Testis (tissue), 3 donors: ENCODE data around the gene RAET1E. TPM values are rescaled to one million over a fixed set of nuclear protein-coding genes. Genes with fewer than 3 reads are reported as not detected.

Experiments
- DNase-seq: peaks from one replicate; pipeline ENCODE4 v3.0.0-alpha.2; 2019
- H3K27ac ChIP-seq, 2 donors: fragments of 200-600 bp; sonication (generic); one replicate each; pipeline ENCODE4 v1.5.1; 2019
- H3K27me3 ChIP-seq: fragments of 200-600 bp; sonication (generic); one replicate; pipeline ENCODE4 v1.5.1; 2019
- H3K36me3 ChIP-seq: fragments of 200-600 bp; sonication (generic); one replicate; pipeline ENCODE4 v1.5.1; 2017; ENCODE audit warnings: low read depth; ENCODE audit errors: missing control alignments
- H3K4me1 ChIP-seq: fragments of 200-600 bp; sonication (generic); one replicate; pipeline ENCODE4 v1.5.1; 2019
- H3K4me3 ChIP-seq, 2 donors: fragments of 200-600 bp; sonication (generic); one replicate each; pipeline ENCODE4 v1.5.1; 2017 to 2019
- H3K9me3 ChIP-seq: fragments of 200-600 bp; sonication (generic); one replicate; pipeline ENCODE4 v1.5.1; 2017
- POLR2A ChIP-seq: fragments of 450-650 bp; IDR thresholded peaks from one replicate; pipeline ENCODE4 v1.6.1; 2017; ENCODE audit warnings: antibody characterized with exemption, mild to moderate bottlenecking, moderate library complexity
- WGBS, 2 donors: methylation state at CpG; one replicate each; pipeline ENCODE4 v1.1.5; 2018; 5-methylcytosine and 5-hydroxymethylcytosine counted together
- intact Hi-C: fragments of 100-400 bp; cut with DNase I; formaldehyde crosslinking; loops from one replicate; pipeline ENCODE4 v1.15.1; 2023; ENCODE audit warnings: low total_unique reads
- polyA plus RNA-seq: library from polyadenylated mRNA; stranded (reverse); fragments of 350-450 nt; fragmentation: Illumina TruSeq; extraction: RNeasy Lipid Tissue Mini Kit (QIAGEN cat#74804); gene quantifications from one replicate; pipeline ENCODE4 v1.2.3, GENCODE V29; 2014; ENCODE audit warnings: low read depth, low replicate concordance; ENCODE audit not compliant: insufficient read depth
- total RNA-seq, 2 donors: library from RNA; depleted of rRNA; stranded (reverse); fragments of >200 nt; gene quantifications; one replicate each; pipeline ENCODE4 v1.2.3, GENCODE V29; 2016
- TF ChIP-seq, protein P1 (sequence below), 3 experiments: fragments of 450-650 bp in 2 of 3; fragments of 200-600 bp in 1 of 3; sonication (generic) in 1 of 3; IDR thresholded peaks; one replicate each; pipeline ENCODE4 v1.5.1; 2016 to 2019; ENCODE audit warnings: antibody characterized with exemption in 3 of 3, mild to moderate bottlenecking in 2 of 3, moderate library complexity in 1 of 3

Gene RAET1E
- total and polyA plus RNA-seq, 3 donors from 2014 or later, result 0.30 to 0.31 (median 0.31) TPM

DNA sequence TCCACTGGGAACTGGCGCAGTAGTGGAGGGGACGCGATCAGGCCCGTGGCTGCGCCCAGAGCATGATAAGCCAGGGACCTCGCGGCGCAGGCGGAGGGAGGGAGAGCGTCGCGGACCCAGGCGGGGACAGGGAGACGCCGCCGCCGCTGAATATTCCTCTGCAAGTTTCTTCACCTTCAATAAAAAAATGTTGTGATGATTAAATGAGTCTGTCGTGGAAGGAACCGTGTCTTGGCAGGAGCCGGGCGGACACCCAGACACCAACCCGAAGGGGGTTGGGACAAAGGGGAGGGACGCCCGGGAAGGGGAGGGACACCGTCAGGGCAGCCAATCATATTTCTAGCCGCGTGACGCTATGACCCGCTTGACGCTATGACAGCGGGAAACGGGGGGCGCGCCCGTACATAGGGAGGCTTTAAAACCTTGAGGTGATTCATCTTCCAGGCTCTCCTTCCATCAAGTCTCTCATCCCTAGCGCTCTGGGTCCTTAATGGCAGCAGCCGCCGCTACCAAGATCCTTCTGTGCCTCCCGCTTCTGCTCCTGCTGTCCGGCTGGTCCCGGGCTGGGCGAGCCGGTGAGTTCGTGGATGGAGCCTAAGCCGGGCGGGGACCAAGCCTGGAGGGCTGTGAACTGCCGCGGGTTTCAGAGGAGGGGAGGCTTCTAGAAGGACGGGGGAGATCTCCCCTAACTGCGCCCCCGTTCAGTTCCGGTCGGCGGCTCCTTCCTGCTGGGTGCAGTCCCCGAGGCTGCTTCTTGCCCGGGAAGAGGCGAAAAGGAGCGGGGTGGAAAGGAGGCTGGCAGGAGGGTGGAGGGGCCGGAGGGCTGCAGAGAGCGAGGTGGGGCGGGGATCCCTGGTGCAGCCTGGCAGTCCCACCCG lies 43.9 kb upstream of the RAET1E start, which contains the start of gene ULBP2:
ULBP2 (plus strand) TSS at position 432 of the 878 bp plus-strand sequence; CDS start at position 491, 59 bp downstream.
- Histone ChIP-seq H3K36me3 (no peaks in the 10 kb centered on the region), H3K4me1 (peaks cover 10% of the 10 kb centered on the region), H3K27ac (no peak within 1 kb of the TSS), H3K9me3 (no peaks in the 10 kb centered on the region), H3K27me3 (peaks cover 7% of the 10 kb centered on the region), H3K4me3 (peak within 1 kb of the TSS; percentile 40 to 65)
- DNase-seq, result peak; percentile 86
- TF ChIP-seq, protein P1, sequence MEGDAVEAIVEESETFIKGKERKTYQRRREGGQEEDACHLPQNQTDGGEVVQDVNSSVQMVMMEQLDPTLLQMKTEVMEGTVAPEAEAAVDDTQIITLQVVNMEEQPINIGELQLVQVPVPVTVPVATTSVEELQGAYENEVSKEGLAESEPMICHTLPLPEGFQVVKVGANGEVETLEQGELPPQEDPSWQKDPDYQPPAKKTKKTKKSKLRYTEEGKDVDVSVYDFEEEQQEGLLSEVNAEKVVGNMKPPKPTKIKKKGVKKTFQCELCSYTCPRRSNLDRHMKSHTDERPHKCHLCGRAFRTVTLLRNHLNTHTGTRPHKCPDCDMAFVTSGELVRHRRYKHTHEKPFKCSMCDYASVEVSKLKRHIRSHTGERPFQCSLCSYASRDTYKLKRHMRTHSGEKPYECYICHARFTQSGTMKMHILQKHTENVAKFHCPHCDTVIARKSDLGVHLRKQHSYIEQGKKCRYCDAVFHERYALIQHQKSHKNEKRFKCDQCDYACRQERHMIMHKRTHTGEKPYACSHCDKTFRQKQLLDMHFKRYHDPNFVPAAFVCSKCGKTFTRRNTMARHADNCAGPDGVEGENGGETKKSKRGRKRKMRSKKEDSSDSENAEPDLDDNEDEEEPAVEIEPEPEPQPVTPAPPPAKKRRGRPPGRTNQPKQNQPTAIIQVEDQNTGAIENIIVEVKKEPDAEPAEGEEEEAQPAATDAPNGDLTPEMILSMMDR (IDR thresholded peaks at IDR 0.05), result no peak
- no peak for TF ChIP-seq POLR2A
- intact Hi-C loops, result loop anchor here (5.0 kb wide), 1 partner anchor 75 kb away; no protein-coding TSS in a partner anchor
- 3% methylated on average over 28 to 62 of the region's 62 CpGs for WGBS, 2 donors

DNA sequence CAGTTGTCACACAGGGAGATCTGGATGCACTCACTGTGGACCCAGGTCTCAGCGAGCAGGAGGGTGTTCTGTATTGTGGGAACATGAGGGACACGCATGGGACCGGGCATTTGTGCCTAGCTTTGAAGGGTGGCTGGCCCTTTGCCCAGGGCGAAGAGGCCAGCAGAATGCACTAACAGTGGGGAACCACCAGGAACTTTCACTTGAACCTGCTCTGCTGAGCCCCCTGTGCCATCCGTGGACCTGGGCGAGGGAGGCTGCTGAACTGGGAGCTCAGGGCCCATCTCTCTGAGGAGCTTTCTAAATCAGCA lies 42.7 kb upstream of the RAET1E start:
- peaks cover 7% of the 10 kb centered on the region for H3K27me3 ChIP-seq
- WGBS, 2 donors, result 48 to 55% methylated on average over 4 to 6 of the region's 6 CpGs
- H3K4me3 ChIP-seq, result no peak overlapping the region

GRCh38 chr6:149939909-149940671 lies 42.2 kb upstream of the RAET1E start:
- Histone ChIP-seq H3K36me3 (no peaks in the 10 kb centered on the region), H3K4me3 (no peak overlapping the region), H3K9me3 (no peaks in the 10 kb centered on the region), H3K27me3 (peaks cover 7% of the 10 kb centered on the region), H3K4me1 (peaks cover 10% of the 10 kb centered on the region), H3K27ac (no peak overlapping the region)
- TF ChIP-seq, protein P1 (IDR thresholded peaks at IDR 0.05), result no peak
- TF ChIP-seq POLR2A, result no peak
- no peak for DNase-seq
- WGBS, 2 donors, result 26 to 31% methylated on average over 6 of the region's 6 CpGs
- intact Hi-C loops, result loop anchor here (5.0 kb wide), 1 partner anchor 77 kb away; no protein-coding TSS in a partner anchor

More for the DNA sequence above, 42.7 kb upstream of the RAET1E start:
- H3K9me3 ChIP-seq, result no peaks in the 10 kb centered on the region
- no peak for TF ChIP-seq POLR2A
- TF ChIP-seq, protein P1 (IDR thresholded peaks at IDR 0.05), result no peak
- no peaks in the 10 kb centered on the region for H3K36me3 ChIP-seq
- H3K27ac ChIP-seq, result no peak overlapping the region
- intact Hi-C loops, result loop anchor here (5.0 kb wide), 1 partner anchor 77 kb away; no protein-coding TSS in a partner anchor
- no peak for DNase-seq
- H3K4me1 ChIP-seq, result peaks cover 10% of the 10 kb centered on the region

- no peak for DNase-seq
- H3K27me3 ChIP-seq, result peaks cover 7% of the 10 kb centered on the region
- TF ChIP-seq POLR2A, result no peak
- TF ChIP-seq, protein P1 (IDR thresholded peaks at IDR 0.05), result no peak
- no peak overlapping the region for H3K27ac ChIP-seq
- H3K9me3 ChIP-seq, result no peaks in the 10 kb centered on the region
- 31 to 35% methylated on average over 5 of the region's 5 CpGs for WGBS, 2 donors
- H3K4me1 ChIP-seq, result peaks cover 10% of the 10 kb centered on the region
- no peaks in the 10 kb centered on the region for H3K36me3 ChIP-seq
- intact Hi-C loops, result no loop called here
- H3K4me3 ChIP-seq, result no peak overlapping the region
Measured at GRCh38 chr6:149939356-149939648, 41.4 kb upstream of the RAET1E start.
